A204.1 (cell line): Measurements from ENCODE around the gene SPN.
"Not testable (repeated sequence)": the region's sequence is repeated elsewhere in the genome, so short reads cannot be mapped to it uniquely, and the experiment has no call there.

Source experiments
- FAIRE-seq: peaks from 2 replicates; lab custom pipeline; 2012; peaks lifted over from hg19 to GRCh38; lab: Jason Lieb, UNC

Gene SPN

DNA sequence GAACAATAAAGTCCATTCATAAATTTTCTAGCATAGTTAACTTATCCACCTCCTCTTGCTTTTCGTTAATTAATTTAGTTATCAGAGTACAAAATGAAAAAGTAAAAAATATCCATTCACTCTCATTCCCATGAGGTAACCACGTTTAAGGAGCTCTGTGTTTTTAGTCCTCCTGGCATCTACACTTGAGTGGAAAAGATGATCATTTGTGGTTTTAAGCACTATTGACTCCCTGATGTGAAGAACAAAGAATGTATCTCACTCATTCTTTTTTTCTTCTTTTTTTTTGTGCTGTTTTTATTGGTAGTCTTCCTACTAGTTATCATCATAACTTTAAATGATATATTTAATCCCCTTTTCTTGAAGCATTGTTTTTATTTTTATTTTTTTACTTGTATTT lies 42.0 kb downstream of the SPN start:
- no peak for FAIRE-seq

DNA sequence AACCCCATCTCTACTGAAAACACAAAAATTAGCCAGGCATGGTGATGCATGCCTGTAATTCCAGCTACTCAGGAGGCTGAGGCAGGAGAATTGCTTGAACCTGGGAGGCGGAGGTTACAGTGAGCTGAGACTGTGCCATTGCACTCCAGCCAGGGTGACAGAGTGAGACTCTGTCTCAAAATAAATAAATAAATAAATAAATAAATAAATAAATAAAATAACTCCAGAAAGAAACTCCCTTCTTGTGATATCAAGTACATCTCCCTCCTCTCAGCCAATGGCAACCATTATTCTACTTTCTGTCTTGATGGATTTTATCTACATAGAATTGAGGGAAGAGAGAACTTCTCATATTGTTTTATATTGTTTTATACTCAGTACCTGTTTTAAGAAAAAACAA lies 44.1 kb downstream of the SPN start:
- FAIRE-seq: not testable (repeated sequence)

- FAIRE-seq: no peak
These were observed 46.0 kb downstream of the SPN start for GRCh38 chr16:29708917-29709600.

GRCh38 chr16:29709657-29710056 lies 46.6 kb downstream of the SPN start:
- not testable (repeated sequence) for FAIRE-seq

DNA sequence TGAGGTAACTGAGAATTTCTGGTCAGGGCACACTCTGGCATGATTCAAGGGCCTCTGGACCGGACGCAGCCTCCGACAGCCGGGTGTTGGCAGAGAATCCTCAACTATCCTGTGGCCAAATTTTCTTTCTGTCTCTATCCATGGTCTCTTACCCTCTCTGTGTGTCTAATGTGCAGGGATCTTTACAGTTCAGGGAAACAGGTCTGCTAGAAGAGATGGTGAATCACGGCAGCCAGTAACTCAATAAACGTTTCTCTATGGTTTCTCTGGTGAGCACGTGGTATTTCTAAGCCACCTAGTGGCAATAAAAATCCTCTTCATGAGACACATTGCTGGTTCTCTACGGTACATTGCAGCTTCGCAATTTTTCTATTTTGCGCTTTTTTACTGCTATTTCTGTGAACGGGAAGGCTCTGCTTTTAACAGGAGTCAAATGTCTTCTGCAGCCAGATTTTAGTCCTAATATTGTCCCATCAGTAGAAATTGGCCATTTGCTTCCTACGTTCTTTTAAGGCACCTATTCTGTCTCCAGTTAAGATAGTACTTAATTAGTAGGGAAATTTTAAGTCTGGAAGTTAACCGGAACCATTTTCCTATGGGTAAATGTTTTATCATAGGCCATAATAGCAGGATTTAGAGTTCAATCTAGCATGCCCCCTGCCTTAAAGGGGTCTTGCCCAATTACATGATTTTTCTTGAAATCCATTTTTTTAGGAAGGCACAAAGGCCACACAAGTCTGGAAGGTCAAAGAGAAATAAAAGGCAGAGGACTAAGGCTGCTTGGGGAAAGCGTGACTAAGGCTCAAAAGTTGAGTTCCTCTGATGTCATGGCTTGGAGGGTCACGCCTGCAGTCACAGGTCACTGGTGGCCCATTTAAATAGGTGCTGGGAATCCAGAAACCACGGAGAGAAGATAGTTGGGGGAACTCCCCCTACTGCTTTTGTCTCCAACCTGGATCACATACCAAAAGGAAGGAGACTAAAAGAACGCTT lies 47.5 kb downstream of the SPN start:
- FAIRE-seq: no peak

GRCh38 chr16:29712809-29713208 lies 49.8 kb downstream of the SPN start:
- FAIRE-seq: no peak

- no peak for FAIRE-seq
These were observed 51.3 kb downstream of the SPN start for GRCh38 chr16:29714396-29714795.

DNA sequence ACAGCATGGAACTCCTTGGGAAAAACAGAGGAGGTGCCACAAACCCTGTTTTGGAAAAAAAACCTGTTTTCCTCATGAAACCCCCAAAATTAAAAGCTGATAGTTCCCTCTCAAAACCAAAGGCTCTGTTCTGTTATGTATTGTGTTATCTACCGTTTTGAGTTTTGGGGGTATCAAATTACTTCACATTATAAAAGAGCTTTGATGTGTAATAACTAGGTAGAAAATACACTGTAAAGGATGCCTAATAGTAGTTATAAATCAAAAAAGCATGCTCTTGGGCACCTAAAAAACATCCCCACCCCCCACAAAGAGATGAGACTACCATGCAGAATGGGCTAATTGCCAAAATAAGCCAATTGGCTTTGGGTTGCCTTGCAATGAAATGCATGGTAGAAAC lies 51.9 kb downstream of the SPN start:
- no peak for FAIRE-seq

- FAIRE-seq: no peak
These were observed 54.1 kb downstream of the SPN start for GRCh38 chr16:29717113-29717512.

DNA sequence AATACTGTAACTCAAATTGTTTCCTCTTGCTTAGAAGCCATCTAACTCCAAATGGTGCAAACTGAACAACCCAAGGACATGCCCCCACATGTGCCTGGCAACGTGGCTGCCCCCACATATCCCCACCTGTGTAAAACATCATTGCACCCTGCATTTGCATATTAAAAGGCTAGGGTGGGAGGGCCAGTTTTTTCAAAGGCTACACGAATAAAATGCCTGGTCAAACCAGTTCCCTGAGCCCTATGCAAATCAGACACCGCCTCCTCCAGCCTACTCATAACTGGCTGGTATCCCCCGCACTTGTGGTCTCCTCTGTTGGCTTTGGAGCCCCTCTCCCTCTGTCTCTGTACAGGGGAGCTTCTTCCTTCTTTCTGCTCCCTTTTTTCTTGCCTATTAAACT lies 56.0 kb downstream of the SPN start:
- no peak for FAIRE-seq
